ENCODE measurements around the gene PDE1A.

Gene PDE1A

GRCh38 chr2:182426918-182427240 lies at the start of gene PDE1A:
PDE1A (minus strand) TSS chr2:182427036.
- no peak for DNase-seq (ENCODE audit: low read depth)

- DNase-seq (ENCODE audit: low read depth): no peak
These were observed 46.8 kb upstream of the PDE1A start for GRCh38 chr2:182473635-182474034.

- no peak for DNase-seq (ENCODE audit: low read depth)
These were observed 36.9 kb upstream of the PDE1A start for GRCh38 chr2:182463760-182464159.

GRCh38 chr2:182456784-182457183 lies 29.9 kb upstream of the PDE1A start:
- DNase-seq (ENCODE audit: low read depth): no peak

GRCh38 chr2:182452456-182452990 lies 25.7 kb upstream of the PDE1A start:
- DNase-seq (ENCODE audit: low read depth): no peak

- no peak for DNase-seq (ENCODE audit: low read depth)
These were observed 21.5 kb upstream of the PDE1A start for GRCh38 chr2:182448371-182448770.

- no peak for DNase-seq (ENCODE audit: low read depth)
These were observed 21.0 kb upstream of the PDE1A start for GRCh38 chr2:182447863-182448262.

- DNase-seq (ENCODE audit: low read depth): no peak
These were observed 20.3 kb upstream of the PDE1A start for GRCh38 chr2:182447163-182447562.

- DNase-seq (ENCODE audit: low read depth): no peak
These were observed 19.3 kb upstream of the PDE1A start for GRCh38 chr2:182446087-182446486.

GRCh38 chr2:182445391-182445965 lies 18.6 kb upstream of the PDE1A start:
- DNase-seq (ENCODE audit: low read depth): no peak

GRCh38 chr2:182444806-182445205 lies 18.0 kb upstream of the PDE1A start:
- no peak for DNase-seq (ENCODE audit: low read depth)

GRCh38 chr2:182444170-182444569 lies 17.3 kb upstream of the PDE1A start:
- DNase-seq (ENCODE audit: low read depth): no peak

- DNase-seq (ENCODE audit: low read depth): no peak
These were observed 9.4 kb upstream of the PDE1A start for GRCh38 chr2:182436252-182436651.

GRCh38 chr2:182435754-182436153 lies 8.9 kb upstream of the PDE1A start:
- no peak for DNase-seq (ENCODE audit: low read depth)

GRCh38 chr2:182432051-182432450 lies 5.2 kb upstream of the PDE1A start:
- DNase-seq (ENCODE audit: low read depth): no peak

GRCh38 chr2:182428476-182428875 lies 1.6 kb upstream of the PDE1A start:
- DNase-seq (ENCODE audit: low read depth): no peak

- DNase-seq (ENCODE audit: low read depth): no peak
These were observed 536 bp downstream of the PDE1A start for GRCh38 chr2:182426082-182426917.

GRCh38 chr2:182422864-182423263 lies 4.0 kb downstream of the PDE1A start:
- no peak for DNase-seq (ENCODE audit: low read depth)

GRCh38 chr2:182420669-182421068 lies 6.2 kb downstream of the PDE1A start:
- no peak for DNase-seq (ENCODE audit: low read depth)

GRCh38 chr2:182416861-182417260 lies 10.0 kb downstream of the PDE1A start:
- no peak for DNase-seq (ENCODE audit: low read depth)

- DNase-seq (ENCODE audit: low read depth): no peak
These were observed 10.6 kb downstream of the PDE1A start for GRCh38 chr2:182416191-182416590.

- DNase-seq (ENCODE audit: low read depth): no peak
These were observed 11.1 kb downstream of the PDE1A start for GRCh38 chr2:182415771-182416170.

GRCh38 chr2:182412858-182413257 lies 14.0 kb downstream of the PDE1A start:
- DNase-seq (ENCODE audit: low read depth): no peak

GRCh38 chr2:182410120-182410519 lies 16.7 kb downstream of the PDE1A start:
- no peak for DNase-seq (ENCODE audit: low read depth)

All from activated gamma-delta T cell treated with anti-CD3 and anti-CD28 coated beads, Interleukin-2, amount 50 U/mL, for 16 hours (primary cell).